ENCODE data around the gene MCOLN2. TPM values are rescaled to one million over a fixed set of nuclear protein-coding genes. Genes with fewer than 3 reads are reported as not detected.

Gene MCOLN2
- total and polyA plus RNA-seq, 2 of the 8 experiments (the other 6 are each of a cell fraction or from before 2014, with no cell fraction given) = 1.7 to 6.1 TPM

DNA sequence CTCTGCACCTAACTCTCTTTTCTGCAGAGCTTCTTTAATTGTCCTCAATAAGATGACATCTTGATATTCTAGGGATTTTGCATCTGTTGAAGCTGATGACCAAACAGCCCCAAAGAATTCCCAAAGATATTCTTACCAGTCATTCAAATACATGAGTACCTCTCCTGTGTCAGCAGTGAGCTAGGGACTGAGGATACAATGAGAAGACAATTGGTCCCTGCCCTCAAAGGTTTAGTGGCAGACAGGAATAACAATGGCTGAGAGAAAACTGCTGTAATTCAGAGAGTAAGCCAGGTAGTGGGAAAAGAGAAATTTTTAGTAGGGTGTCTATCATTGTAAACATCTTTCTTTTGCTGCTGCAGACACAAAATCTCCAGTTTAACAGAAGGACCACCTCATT, 45.5 kb upstream of the MCOLN2 start:
- Histone ChIP-seq H3K27me3 (replicated peaks in 1 of 4; ENCODE audit: control insufficient read depth in 3 of 4, extremely low read depth in 1 of 4, insufficient read depth in 3 of 4, low read length in 3 of 4) (peaks cover 8 to 27% (median 20%) of the 10 kb centered on the region in 4 experiments), H2BK20ac (ENCODE audit: low read length) (no peak overlapping the region), H3K4ac (replicated peaks; ENCODE audit: insufficient read length, low read depth, low read length) (no peak overlapping the region), H3K9me3 (ENCODE audit: insufficient read depth in 2 of 2, low read depth in 1 of 2, low read length in 1 of 2) (no peaks in the 10 kb centered on the region), H3K4me3 (ENCODE audit: extremely low read depth in 1 of 4, insufficient read depth in 2 of 4, low read depth in 3 of 4, low read length in 4 of 4) (no peak overlapping the region), H4K5ac (ENCODE audit: insufficient read length, low read depth, low read length) (no peak overlapping the region), H4K20me1 (replicated peaks in 1 of 2; ENCODE audit: control insufficient read depth in 1 of 2, insufficient read depth in 2 of 2, low read length in 2 of 2) (peaks cover 0 to 2% of the 10 kb centered on the region in 2 experiments), H3K79me2 (ENCODE audit: control insufficient read depth in 1 of 2, insufficient read depth in 2 of 2, low read length in 2 of 2) (no peaks in the 10 kb centered on the region), H2BK120ac (replicated peaks; ENCODE audit: low read depth, low read length) (no peak overlapping the region), H3K9ac (replicated peaks in 1 of 4; ENCODE audit: extremely low read depth in 1 of 4, low read depth in 3 of 4, low read length in 3 of 4) (no peak overlapping the region), H4K91ac (replicated peaks; ENCODE audit: insufficient read length, low read length) (no peak overlapping the region), H4K8ac (ENCODE audit: extremely low read depth, insufficient read depth, low read length) (no peak overlapping the region), H2AK5ac (ENCODE audit: low read depth, low read length) (no peak overlapping the region), H3K23ac (ENCODE audit: insufficient read length) (no peak overlapping the region), H2BK5ac (ENCODE audit: low read depth, low read length) (no peak overlapping the region), H3K23me2 (ENCODE audit: low read depth, low read length) (no peaks in the 10 kb centered on the region; the same call in 1 of the 2 replicates), H2BK15ac (ENCODE audit: low read length) (no peak overlapping the region), H3K79me1 (ENCODE audit: low read depth, low read length) (no peaks in the 10 kb centered on the region), H3K18ac (ENCODE audit: extremely low read depth, low read length) (no peak overlapping the region), H3K56ac (replicated peaks; ENCODE audit: insufficient read length, low read depth, low read length) (no peak overlapping the region), H2BK12ac (ENCODE audit: low read depth, low read length) (no peak overlapping the region), H2AFZ (ENCODE audit: low read length) (no peak overlapping the region), H3K4me2 (ENCODE audit: insufficient read depth in 1 of 2, low read depth in 2 of 2, low read length in 2 of 2) (peak overlapping the region; percentile 24 to 37; a peak in 1 of 4 replicates), H3K27ac (ENCODE audit: low read depth, low read length) (no peak overlapping the region), H3K14ac (ENCODE audit: insufficient read length) (no peak overlapping the region), H3K36me3 (ENCODE audit: control insufficient read depth in 2 of 4, insufficient read depth in 4 of 4, low read length in 3 of 4) (no peaks in the 10 kb centered on the region), H3K4me1 (replicated peaks in 1 of 4; ENCODE audit: control insufficient read depth in 3 of 4, insufficient read depth in 4 of 4, low read length in 3 of 4) (peaks cover 0 to 5% (median 2%) of the 10 kb centered on the region in 4 experiments; a peak in 3 of 7 replicates)
- no peak for TF ChIP-seq CHD2 (IDR thresholded peaks at IDR 0.05; ENCODE audit: low read length)
- TF ChIP-seq SP1 (IDR thresholded peaks at IDR 0.05; ENCODE audit: low read depth, low read length) = no peak
- DNase-seq (ENCODE audit: low read depth in 1 of 2, low spot score in 2 of 2) (no peak), FAIRE-seq (no peak)
- ChIA-PET CTCF (ENCODE audit: partially characterized antibody) (interaction anchor here (1.1 to 4.5 kb wide), 3 partner anchors 17 to 138 kb away, joined by 3 to 21 read pairs (median 3); no protein-coding TSS in a partner anchor), POLR2A (ENCODE audit: partially characterized antibody) (no interaction called here)

Data from H1 (cell line).